Stimulated activated memory B cell treated with anti-CD40 and anti-IgM and Interleukin-4, amounts not matched to agents 10 μg/mL and 1 μg/mL and 100 μg/mL, for 72 hours (primary cell): Measurements from ENCODE around the gene HMGB4.

ENCODE experiments used
- ATAC-seq: fragments of 150-1000 bp; cut with Tn5 transposase; 2 replicates; pipeline ENCODE4 v1.10.0; 2021
- H3K27ac Mint-ChIP-seq: one replicate; pipeline ENCODE4 v1.8.0; 2022; ENCODE audit warnings: mild to moderate bottlenecking, mixed read lengths
- H3K27me3 Mint-ChIP-seq: one replicate; pipeline ENCODE4 v1.8.0; 2022; ENCODE audit warnings: mixed read lengths
- H3K36me3 Mint-ChIP-seq: one replicate; pipeline ENCODE4 v1.8.0; 2022; ENCODE audit warnings: mixed read lengths
- H3K4me1 Mint-ChIP-seq: one replicate; pipeline ENCODE4 v1.8.0; 2022; ENCODE audit warnings: mixed read lengths
- H3K4me3 Mint-ChIP-seq: one replicate; pipeline ENCODE4 v1.8.0; 2022; ENCODE audit warnings: mild to moderate bottlenecking, moderate library complexity, mixed read lengths
- H3K9me3 Mint-ChIP-seq: one replicate; pipeline ENCODE4 v1.8.0; 2022; ENCODE audit warnings: mixed read lengths

The HMGB4 gene

GRCh38 chr1:33866281-33866680, 2.4 kb downstream of the HMGB4 start:
- H3K4me1 Mint-ChIP-seq, result no peaks in the 10 kb centered on the region
- no peak overlapping the region for H3K4me3 Mint-ChIP-seq
- H3K36me3 Mint-ChIP-seq, result no peaks in the 10 kb centered on the region
- no peak for ATAC-seq
- H3K9me3 Mint-ChIP-seq, result peaks cover 2% of the 10 kb centered on the region
- H3K27ac Mint-ChIP-seq, result no peak overlapping the region
- peaks cover 20% of the 10 kb centered on the region for H3K27me3 Mint-ChIP-seq

- ATAC-seq, result no peak
- no peaks in the 10 kb centered on the region for H3K4me1 Mint-ChIP-seq
- no peaks in the 10 kb centered on the region for H3K36me3 Mint-ChIP-seq
- H3K27ac Mint-ChIP-seq, result no peak overlapping the region
- H3K9me3 Mint-ChIP-seq, result peaks cover 2% of the 10 kb centered on the region
- H3K4me3 Mint-ChIP-seq, result no peak overlapping the region
- peaks cover 20% of the 10 kb centered on the region for H3K27me3 Mint-ChIP-seq
These were observed 3.8 kb downstream of the HMGB4 start for GRCh38 chr1:33867684-33868083.

- peaks cover 9% of the 10 kb centered on the region for H3K27me3 Mint-ChIP-seq
- no peaks in the 10 kb centered on the region for H3K4me1 Mint-ChIP-seq
- H3K36me3 Mint-ChIP-seq, result no peaks in the 10 kb centered on the region
- no peak for ATAC-seq
- H3K4me3 Mint-ChIP-seq, result no peak overlapping the region
- H3K9me3 Mint-ChIP-seq, result peaks cover 2% of the 10 kb centered on the region
- H3K27ac Mint-ChIP-seq, result no peak overlapping the region
These were observed 8.4 kb downstream of the HMGB4 start for GRCh38 chr1:33872275-33872674.

- Mint-ChIP-seq H3K36me3 (no peaks in the 10 kb centered on the region), H3K4me3 (no peak overlapping the region), H3K4me1 (no peaks in the 10 kb centered on the region), H3K9me3 (peaks cover 2% of the 10 kb centered on the region), H3K27me3 (peaks cover 9% of the 10 kb centered on the region), H3K27ac (no peak overlapping the region)
- no peak for ATAC-seq
These were observed 8.8 kb downstream of the HMGB4 start for GRCh38 chr1:33872683-33873082.

- no peaks in the 10 kb centered on the region for H3K4me1 Mint-ChIP-seq
- peaks cover 2% of the 10 kb centered on the region for H3K9me3 Mint-ChIP-seq
- no peak overlapping the region for H3K27ac Mint-ChIP-seq
- ATAC-seq, result no peak
- no peaks in the 10 kb centered on the region for H3K36me3 Mint-ChIP-seq
- peaks cover 9% of the 10 kb centered on the region for H3K27me3 Mint-ChIP-seq
- no peak overlapping the region for H3K4me3 Mint-ChIP-seq
These were observed 10.8 kb downstream of the HMGB4 start for GRCh38 chr1:33874636-33875035.

GRCh38 chr1:33875862-33876261, 12.0 kb downstream of the HMGB4 start:
- peaks cover 2% of the 10 kb centered on the region for H3K9me3 Mint-ChIP-seq
- H3K4me3 Mint-ChIP-seq, result no peak overlapping the region
- H3K4me1 Mint-ChIP-seq, result no peaks in the 10 kb centered on the region
- H3K36me3 Mint-ChIP-seq, result no peaks in the 10 kb centered on the region
- no peak overlapping the region for H3K27ac Mint-ChIP-seq
- H3K27me3 Mint-ChIP-seq, result peaks cover 9% of the 10 kb centered on the region
- no peak for ATAC-seq

GRCh38 chr1:33876970-33877650, 13.2 kb downstream of the HMGB4 start:
- ATAC-seq, result no peak
- Mint-ChIP-seq H3K4me1 (no peaks in the 10 kb centered on the region), H3K36me3 (no peaks in the 10 kb centered on the region), H3K9me3 (peaks cover 2% of the 10 kb centered on the region), H3K27me3 (peaks cover 9% of the 10 kb centered on the region), H3K4me3 (no peak overlapping the region), H3K27ac (no peak overlapping the region)

- Mint-ChIP-seq H3K36me3 (no peaks in the 10 kb centered on the region), H3K9me3 (peaks cover 2% of the 10 kb centered on the region), H3K27ac (no peak overlapping the region), H3K27me3 (peaks cover 9% of the 10 kb centered on the region), H3K4me3 (no peak overlapping the region), H3K4me1 (no peaks in the 10 kb centered on the region)
- ATAC-seq, result no peak
These were observed 14.5 kb downstream of the HMGB4 start for GRCh38 chr1:33878392-33878791.

- Mint-ChIP-seq H3K4me1 (no peaks in the 10 kb centered on the region), H3K27ac (no peak overlapping the region), H3K36me3 (no peaks in the 10 kb centered on the region), H3K4me3 (no peak overlapping the region), H3K27me3 (peaks cover 19% of the 10 kb centered on the region), H3K9me3 (no peaks in the 10 kb centered on the region)
- ATAC-seq, result no peak
These were observed 16.4 kb downstream of the HMGB4 start for GRCh38 chr1:33880305-33880704.

- Mint-ChIP-seq H3K27ac (no peak overlapping the region), H3K36me3 (no peaks in the 10 kb centered on the region), H3K4me3 (no peak overlapping the region), H3K4me1 (no peaks in the 10 kb centered on the region), H3K27me3 (peaks cover 14% of the 10 kb centered on the region), H3K9me3 (peaks cover 3% of the 10 kb centered on the region)
- ATAC-seq, result no peak
These were observed 22.6 kb downstream of the HMGB4 start for GRCh38 chr1:33886496-33886895.

- no peak overlapping the region for H3K27ac Mint-ChIP-seq
- H3K9me3 Mint-ChIP-seq, result peaks cover 3% of the 10 kb centered on the region
- no peaks in the 10 kb centered on the region for H3K27me3 Mint-ChIP-seq
- no peaks in the 10 kb centered on the region for H3K36me3 Mint-ChIP-seq
- no peak overlapping the region for H3K4me3 Mint-ChIP-seq
- H3K4me1 Mint-ChIP-seq, result no peaks in the 10 kb centered on the region
- ATAC-seq, result no peak
These were observed 29.4 kb downstream of the HMGB4 start for GRCh38 chr1:33893147-33893830.

GRCh38 chr1:33895396-33895795, 31.5 kb downstream of the HMGB4 start:
- Mint-ChIP-seq H3K27ac (no peak overlapping the region), H3K4me1 (no peaks in the 10 kb centered on the region), H3K9me3 (no peaks in the 10 kb centered on the region), H3K27me3 (no peaks in the 10 kb centered on the region), H3K4me3 (no peak overlapping the region), H3K36me3 (no peaks in the 10 kb centered on the region)
- ATAC-seq, result no peak

GRCh38 chr1:33895976-33896375, 32.1 kb downstream of the HMGB4 start:
- no peaks in the 10 kb centered on the region for H3K27me3 Mint-ChIP-seq
- no peaks in the 10 kb centered on the region for H3K4me1 Mint-ChIP-seq
- no peaks in the 10 kb centered on the region for H3K9me3 Mint-ChIP-seq
- no peak overlapping the region for H3K27ac Mint-ChIP-seq
- no peak for ATAC-seq
- H3K4me3 Mint-ChIP-seq, result no peak overlapping the region
- no peaks in the 10 kb centered on the region for H3K36me3 Mint-ChIP-seq

GRCh38 chr1:33897092-33897725, 33.3 kb downstream of the HMGB4 start:
- no peak overlapping the region for H3K4me3 Mint-ChIP-seq
- no peak for ATAC-seq
- H3K27ac Mint-ChIP-seq, result no peak overlapping the region
- no peaks in the 10 kb centered on the region for H3K36me3 Mint-ChIP-seq
- no peaks in the 10 kb centered on the region for H3K4me1 Mint-ChIP-seq
- H3K27me3 Mint-ChIP-seq, result no peaks in the 10 kb centered on the region
- no peaks in the 10 kb centered on the region for H3K9me3 Mint-ChIP-seq

GRCh38 chr1:33898406-33898805, 34.5 kb downstream of the HMGB4 start:
- Mint-ChIP-seq H3K27me3 (no peaks in the 10 kb centered on the region), H3K27ac (no peak overlapping the region), H3K4me1 (peaks cover under 1% of the 10 kb centered on the region), H3K36me3 (no peaks in the 10 kb centered on the region), H3K9me3 (no peaks in the 10 kb centered on the region), H3K4me3 (no peak overlapping the region)
- ATAC-seq, result no peak

GRCh38 chr1:33898881-33899280, 35.0 kb downstream of the HMGB4 start:
- H3K27ac Mint-ChIP-seq, result no peak overlapping the region
- H3K4me1 Mint-ChIP-seq, result peaks cover 6% of the 10 kb centered on the region

More at GRCh38 chr1:33898881-33899280, 35.0 kb downstream of the HMGB4 start:
- Mint-ChIP-seq H3K4me3 (no peak overlapping the region), H3K9me3 (no peaks in the 10 kb centered on the region), H3K36me3 (no peaks in the 10 kb centered on the region), H3K27me3 (no peaks in the 10 kb centered on the region)
- no peak for ATAC-seq
